GM23338 (cell line): ENCODE measurements around the gene SH2D1A. TPM values are rescaled to one million over a fixed set of nuclear protein-coding genes. Genes with fewer than 3 reads are reported as not detected.

Experiments used
- ATAC-seq: fragments of 200-7000 bp; cut with Tn5 transposase; 3 replicates; pipeline ENCODE4 v1.9.1; 2020
- DNase-seq: peaks from one replicate; pipeline ENCODE4 v3.0.0-alpha.2; 2015; ENCODE audit warnings: low spot score
- H2AFZ ChIP-seq: fragments of 200-600 bp; sonication (generic); 2 replicates; pipeline ENCODE4 v1.8.0; 2016; ENCODE audit warnings: antibody characterized with exemption, mild to moderate bottlenecking, moderate library complexity
- H3F3A ChIP-seq: fragments of 200-600 bp; sonication (generic); replicated peaks from 2 replicates; pipeline ENCODE4 v1.8.0; 2017; ENCODE audit warnings: antibody characterized with exemption, mixed run types, low read depth
- H3K27ac ChIP-seq: fragments of 200-600 bp; sonication (generic); 2 replicates; pipeline ENCODE4 v1.6.1; 2016; ENCODE audit warnings: low read depth
- H3K27me3 ChIP-seq: fragments of 200-600 bp; sonication (generic); 2 replicates; pipeline ENCODE4 v1.8.0; 2016; ENCODE audit warnings: mild to moderate bottlenecking, mixed run types, moderate library complexity; ENCODE audit not compliant: insufficient read depth
- H3K36me3 ChIP-seq: fragments of 200-600 bp; sonication (generic); 2 replicates; pipeline ENCODE4 v1.8.0; 2016; ENCODE audit warnings: mild to moderate bottlenecking; ENCODE audit not compliant: insufficient read depth
- H3K4me1 ChIP-seq: fragments of 200-600 bp; sonication (generic); 2 replicates; pipeline ENCODE4 v1.8.0; 2016; ENCODE audit warnings: mild to moderate bottlenecking, moderate library complexity; ENCODE audit not compliant: insufficient read depth
- H3K4me2 ChIP-seq: fragments of 200-600 bp; sonication (generic); 2 replicates; pipeline ENCODE4 v1.7.1; 2017; ENCODE audit warnings: mixed run types
- H3K4me3 ChIP-seq: fragments of 200-600 bp; sonication (generic); 2 replicates; pipeline ENCODE4 v1.6.1; 2016; ENCODE audit warnings: mixed run types
- H3K79me2 ChIP-seq: fragments of 200-600 bp; sonication (generic); replicated peaks from 2 replicates; pipeline ENCODE4 v1.8.0; 2017; ENCODE audit warnings: mild to moderate bottlenecking; ENCODE audit not compliant: insufficient read depth
- H3K9me2 ChIP-seq: fragments of 200-600 bp; sonication (generic); 2 replicates; pipeline ENCODE4 v1.8.0; 2017; ENCODE audit not compliant: insufficient read depth
- H4K20me1 ChIP-seq: fragments of 200-600 bp; sonication (generic); replicated peaks from 2 replicates; pipeline ENCODE4 v1.8.0; 2017; ENCODE audit warnings: mild to moderate bottlenecking; ENCODE audit not compliant: insufficient read depth
- H3K27ac Mint-ChIP-seq: 2 replicates; pipeline ENCODE4 v1.8.0; 2020; ENCODE audit warnings: inconsistent platforms, mild to moderate bottlenecking, moderate library complexity, mixed read lengths
- H3K27me3 Mint-ChIP-seq: 3 replicates; pipeline ENCODE4 v1.8.0; 2022; ENCODE audit warnings: low read depth, mild to moderate bottlenecking, moderate library complexity, mixed read lengths, inconsistent platforms; ENCODE audit not compliant: insufficient read depth, poor library complexity
- H3K36me3 Mint-ChIP-seq: 3 replicates; pipeline ENCODE4 v1.8.0; 2021; ENCODE audit warnings: low read depth, mild to moderate bottlenecking, inconsistent platforms, moderate library complexity, mixed read lengths
- H3K4me1 Mint-ChIP-seq: 3 replicates; pipeline ENCODE4 v1.8.0; 2020; ENCODE audit warnings: mild to moderate bottlenecking, inconsistent platforms, mixed read lengths
- H3K4me3 Mint-ChIP-seq: 3 replicates; pipeline ENCODE4 v1.8.0; 2021; ENCODE audit warnings: moderate library complexity, mild to moderate bottlenecking, inconsistent platforms, mixed read lengths
- H3K9me3 Mint-ChIP-seq: 3 replicates; pipeline ENCODE4 v1.8.0; 2020; ENCODE audit warnings: moderate library complexity, mild to moderate bottlenecking, inconsistent platforms, mixed read lengths
- CREB1 ChIP-seq: fragments of 250-450 bp; sonication (Bioruptor Pico); IDR thresholded peaks from 2 replicates; pipeline ENCODE4 v1.5.0; 2020; ENCODE audit warnings: low read depth, mild to moderate bottlenecking, moderate library complexity
- CTCF ChIP-seq, 2 experiments: fragments of 200-600 bp in 1 of 2; sonication (generic) in 1 of 2; conservative IDR thresholded peaks; 2 replicates each; pipeline versions ENCODE4 v1.5.1 to v1.6.1; 2016 to 2017; ENCODE audit warnings: antibody characterized with exemption in 2 of 2, low read depth in 2 of 2, mild to moderate bottlenecking in 2 of 2, moderate library complexity in 1 of 2
- EZH2 ChIP-seq: fragments of 200-600 bp; sonication (generic); IDR thresholded peaks from one replicate; pipeline ENCODE4 v1.8.0; 2017; ENCODE audit warnings: antibody characterized with exemption, mild to moderate bottlenecking, low read depth; ENCODE audit not compliant: unreplicated experiment
- JUNB ChIP-seq: IDR thresholded peaks from one replicate; pipeline ENCODE4 v1.6.1; 2016; ENCODE audit warnings: antibody characterized with exemption; ENCODE audit not compliant: unreplicated experiment
- NANOG ChIP-seq: IDR thresholded peaks from 2 replicates; pipeline ENCODE4 v1.6.1; 2016; ENCODE audit warnings: antibody characterized with exemption, borderline replicate concordance
- POLR2AphosphoS5 ChIP-seq: IDR thresholded peaks from 2 replicates; pipeline ENCODE4 v1.6.1; 2016; ENCODE audit warnings: antibody characterized with exemption, low read depth
- REST ChIP-seq: IDR thresholded peaks from one replicate; pipeline ENCODE4 v1.6.1; 2018; ENCODE audit warnings: antibody characterized with exemption; ENCODE audit not compliant: unreplicated experiment
- STAT1 ChIP-seq: IDR thresholded peaks from one replicate; pipeline ENCODE4 v1.6.1; 2016; ENCODE audit warnings: antibody characterized with exemption; ENCODE audit not compliant: unreplicated experiment
- ZNF114 ChIP-seq: fragments of 250-450 bp; sonication (Bioruptor Pico); IDR thresholded peaks from 2 replicates; pipeline ENCODE4 v1.5.0; 2020; ENCODE audit warnings: mild to moderate bottlenecking, moderate library complexity
- polyA plus RNA-seq: library from polyadenylated mRNA; unstranded; fragments of >200 nt; fragmentation: Nextera tagmentation; extraction: Ambion mirVana; gene quantifications from 2 replicates; pipeline ENCODE4 v1.2.1, GENCODE V29; 2016
- total RNA-seq: library from RNA; depleted of rRNA; stranded (reverse); fragments of >200 nt; shearing (Covaris generic); gene quantifications from 2 replicates; pipeline ENCODE4 v1.2.3, GENCODE V29; 2014
- TF ChIP-seq, protein P1 (sequence below): fragments of 250-450 bp; sonication (Bioruptor Pico); IDR thresholded peaks from 2 replicates; pipeline ENCODE4 v1.5.0; 2020; ENCODE audit warnings: mild to moderate bottlenecking, moderate library complexity
- TF ChIP-seq, protein P2 (sequence below): IDR thresholded peaks from 2 replicates; pipeline ENCODE4 v1.6.1; 2016; ENCODE audit warnings: antibody characterized with exemption

SH2D1A gene
- total and polyA plus RNA-seq, 2 experiments from 2014 or later: not detected

- Mint-ChIP-seq H3K9me3 (no peaks in the 10 kb centered on the region), H3K4me1 (no peaks in the 10 kb centered on the region), H3K27me3 (no peaks in the 10 kb centered on the region), H3K36me3 (no peaks in the 10 kb centered on the region), H3K27ac (no peak overlapping the region), H3K4me3 (no peak overlapping the region)
- no peak for TF ChIP-seq POLR2AphosphoS5
- no peak for TF ChIP-seq CTCF (conservative IDR thresholded peaks at IDR 0.05; ENCODE audit: low read depth in 2 of 2)
- TF ChIP-seq, protein P1, sequence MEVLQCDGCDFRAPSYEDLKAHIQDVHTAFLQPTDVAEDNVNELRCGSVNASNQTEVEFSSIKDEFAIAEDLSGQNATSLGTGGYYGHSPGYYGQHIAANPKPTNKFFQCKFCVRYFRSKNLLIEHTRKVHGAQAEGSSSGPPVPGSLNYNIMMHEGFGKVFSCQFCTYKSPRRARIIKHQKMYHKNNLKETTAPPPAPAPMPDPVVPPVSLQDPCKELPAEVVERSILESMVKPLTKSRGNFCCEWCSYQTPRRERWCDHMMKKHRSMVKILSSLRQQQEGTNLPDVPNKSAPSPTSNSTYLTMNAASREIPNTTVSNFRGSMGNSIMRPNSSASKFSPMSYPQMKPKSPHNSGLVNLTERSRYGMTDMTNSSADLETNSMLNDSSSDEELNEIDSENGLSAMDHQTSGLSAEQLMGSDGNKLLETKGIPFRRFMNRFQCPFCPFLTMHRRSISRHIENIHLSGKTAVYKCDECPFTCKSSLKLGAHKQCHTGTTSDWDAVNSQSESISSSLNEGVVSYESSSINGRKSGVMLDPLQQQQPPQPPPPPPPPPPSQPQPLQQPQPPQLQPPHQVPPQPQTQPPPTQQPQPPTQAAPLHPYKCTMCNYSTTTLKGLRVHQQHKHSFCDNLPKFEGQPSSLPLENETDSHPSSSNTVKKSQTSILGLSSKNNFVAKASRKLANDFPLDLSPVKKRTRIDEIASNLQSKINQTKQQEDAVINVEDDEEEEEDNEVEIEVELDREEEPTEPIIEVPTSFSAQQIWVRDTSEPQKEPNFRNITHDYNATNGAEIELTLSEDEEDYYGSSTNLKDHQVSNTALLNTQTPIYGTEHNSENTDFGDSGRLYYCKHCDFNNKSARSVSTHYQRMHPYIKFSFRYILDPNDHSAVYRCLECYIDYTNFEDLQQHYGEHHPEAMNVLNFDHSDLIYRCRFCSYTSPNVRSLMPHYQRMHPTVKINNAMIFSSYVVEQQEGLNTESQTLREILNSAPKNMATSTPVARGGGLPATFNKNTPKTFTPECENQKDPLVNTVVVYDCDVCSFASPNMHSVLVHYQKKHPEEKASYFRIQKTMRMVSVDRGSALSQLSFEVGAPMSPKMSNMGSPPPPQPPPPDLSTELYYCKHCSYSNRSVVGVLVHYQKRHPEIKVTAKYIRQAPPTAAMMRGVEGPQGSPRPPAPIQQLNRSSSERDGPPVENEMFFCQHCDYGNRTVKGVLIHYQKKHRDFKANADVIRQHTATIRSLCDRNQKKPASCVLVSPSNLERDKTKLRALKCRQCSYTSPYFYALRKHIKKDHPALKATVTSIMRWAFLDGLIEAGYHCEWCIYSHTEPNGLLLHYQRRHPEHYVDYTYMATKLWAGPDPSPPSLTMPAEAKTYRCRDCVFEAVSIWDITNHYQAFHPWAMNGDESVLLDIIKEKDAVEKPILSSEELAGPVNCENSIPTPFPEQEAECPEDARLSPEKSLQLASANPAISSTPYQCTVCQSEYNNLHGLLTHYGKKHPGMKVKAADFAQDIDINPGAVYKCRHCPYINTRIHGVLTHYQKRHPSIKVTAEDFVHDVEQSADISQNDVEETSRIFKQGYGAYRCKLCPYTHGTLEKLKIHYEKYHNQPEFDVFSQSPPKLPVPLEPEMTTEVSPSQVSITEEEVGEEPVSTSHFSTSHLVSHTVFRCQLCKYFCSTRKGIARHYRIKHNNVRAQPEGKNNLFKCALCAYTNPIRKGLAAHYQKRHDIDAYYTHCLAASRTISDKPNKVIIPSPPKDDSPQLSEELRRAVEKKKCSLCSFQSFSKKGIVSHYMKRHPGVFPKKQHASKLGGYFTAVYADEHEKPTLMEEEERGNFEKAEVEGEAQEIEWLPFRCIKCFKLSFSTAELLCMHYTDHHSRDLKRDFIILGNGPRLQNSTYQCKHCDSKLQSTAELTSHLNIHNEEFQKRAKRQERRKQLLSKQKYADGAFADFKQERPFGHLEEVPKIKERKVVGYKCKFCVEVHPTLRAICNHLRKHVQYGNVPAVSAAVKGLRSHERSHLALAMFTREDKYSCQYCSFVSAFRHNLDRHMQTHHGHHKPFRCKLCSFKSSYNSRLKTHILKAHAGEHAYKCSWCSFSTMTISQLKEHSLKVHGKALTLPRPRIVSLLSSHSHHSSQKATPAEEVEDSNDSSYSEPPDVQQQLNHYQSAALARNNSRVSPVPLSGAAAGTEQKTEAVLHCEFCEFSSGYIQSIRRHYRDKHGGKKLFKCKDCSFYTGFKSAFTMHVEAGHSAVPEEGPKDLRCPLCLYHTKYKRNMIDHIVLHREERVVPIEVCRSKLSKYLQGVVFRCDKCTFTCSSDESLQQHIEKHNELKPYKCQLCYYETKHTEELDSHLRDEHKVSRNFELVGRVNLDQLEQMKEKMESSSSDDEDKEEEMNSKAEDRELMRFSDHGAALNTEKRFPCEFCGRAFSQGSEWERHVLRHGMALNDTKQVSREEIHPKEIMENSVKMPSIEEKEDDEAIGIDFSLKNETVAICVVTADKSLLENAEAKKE: no peak
- TF ChIP-seq CREB1 (CRISPR knock-in tag): no peak
- no peak for TF ChIP-seq REST
- TF ChIP-seq, protein P2, sequence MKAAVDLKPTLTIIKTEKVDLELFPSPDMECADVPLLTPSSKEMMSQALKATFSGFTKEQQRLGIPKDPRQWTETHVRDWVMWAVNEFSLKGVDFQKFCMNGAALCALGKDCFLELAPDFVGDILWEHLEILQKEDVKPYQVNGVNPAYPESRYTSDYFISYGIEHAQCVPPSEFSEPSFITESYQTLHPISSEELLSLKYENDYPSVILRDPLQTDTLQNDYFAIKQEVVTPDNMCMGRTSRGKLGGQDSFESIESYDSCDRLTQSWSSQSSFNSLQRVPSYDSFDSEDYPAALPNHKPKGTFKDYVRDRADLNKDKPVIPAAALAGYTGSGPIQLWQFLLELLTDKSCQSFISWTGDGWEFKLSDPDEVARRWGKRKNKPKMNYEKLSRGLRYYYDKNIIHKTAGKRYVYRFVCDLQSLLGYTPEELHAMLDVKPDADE: no peak
- TF ChIP-seq ZNF114: no peak
- TF ChIP-seq NANOG: no peak
- no peak for TF ChIP-seq STAT1
- no peak for TF ChIP-seq JUNB
- TF ChIP-seq EZH2: no peak
- Histone ChIP-seq H2AFZ (no peak overlapping the region), H3K9me2 (no peaks in the 10 kb centered on the region), H4K20me1 (no peaks in the 10 kb centered on the region), H3K36me3 (no peaks in the 10 kb centered on the region), H3K79me2 (no peaks in the 10 kb centered on the region), H3F3A (no peaks in the 10 kb centered on the region), H3K4me1 (no peaks in the 10 kb centered on the region), H3K27me3 (no peaks in the 10 kb centered on the region), H3K4me2 (no peak overlapping the region), H3K27ac (no peak overlapping the region), H3K4me3 (no peak overlapping the region)
- no peak for DNase-seq
- ATAC-seq: no peak
These were observed 4.0 kb upstream of the SH2D1A start for GRCh38 chrX:124342174-124342867.
